ENCODE measurements around the gene PFKFB3. TPM values are rescaled to one million over a fixed set of nuclear protein-coding genes. Genes with fewer than 3 reads are reported as not detected.

Gene PFKFB3
- total RNA-seq, 1 donor from 2014 or later = 14.1 TPM

DNA sequence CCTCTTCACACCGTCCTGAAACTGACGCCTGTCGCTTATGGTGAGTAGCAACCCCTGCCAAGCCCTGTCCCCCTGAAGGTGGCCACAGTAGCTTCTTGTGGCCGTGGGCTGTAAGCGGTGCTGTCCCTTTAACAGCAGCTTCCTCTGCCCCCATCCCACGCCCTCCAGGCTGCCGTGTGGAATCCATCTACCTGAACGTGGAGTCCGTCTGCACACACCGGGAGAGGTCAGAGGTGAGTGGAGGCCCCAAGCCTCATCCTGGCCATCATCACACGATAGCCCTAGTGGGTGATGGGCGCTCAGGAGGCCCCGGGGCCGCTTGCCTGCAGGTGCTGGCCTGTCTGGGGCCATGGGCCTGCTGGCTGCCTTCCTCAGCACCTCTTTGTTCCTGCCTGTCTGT is 21.2 kb downstream of the PFKFB3 start:
- H3K9me3 ChIP-seq (replicated peaks) = no peaks in the 10 kb centered on the region
- no peak overlapping the region for H3K4me3 ChIP-seq
- TF ChIP-seq, protein P1, sequence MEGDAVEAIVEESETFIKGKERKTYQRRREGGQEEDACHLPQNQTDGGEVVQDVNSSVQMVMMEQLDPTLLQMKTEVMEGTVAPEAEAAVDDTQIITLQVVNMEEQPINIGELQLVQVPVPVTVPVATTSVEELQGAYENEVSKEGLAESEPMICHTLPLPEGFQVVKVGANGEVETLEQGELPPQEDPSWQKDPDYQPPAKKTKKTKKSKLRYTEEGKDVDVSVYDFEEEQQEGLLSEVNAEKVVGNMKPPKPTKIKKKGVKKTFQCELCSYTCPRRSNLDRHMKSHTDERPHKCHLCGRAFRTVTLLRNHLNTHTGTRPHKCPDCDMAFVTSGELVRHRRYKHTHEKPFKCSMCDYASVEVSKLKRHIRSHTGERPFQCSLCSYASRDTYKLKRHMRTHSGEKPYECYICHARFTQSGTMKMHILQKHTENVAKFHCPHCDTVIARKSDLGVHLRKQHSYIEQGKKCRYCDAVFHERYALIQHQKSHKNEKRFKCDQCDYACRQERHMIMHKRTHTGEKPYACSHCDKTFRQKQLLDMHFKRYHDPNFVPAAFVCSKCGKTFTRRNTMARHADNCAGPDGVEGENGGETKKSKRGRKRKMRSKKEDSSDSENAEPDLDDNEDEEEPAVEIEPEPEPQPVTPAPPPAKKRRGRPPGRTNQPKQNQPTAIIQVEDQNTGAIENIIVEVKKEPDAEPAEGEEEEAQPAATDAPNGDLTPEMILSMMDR (IDR thresholded peaks at IDR 0.05; ENCODE audit: borderline replicate concordance) = no peak
- peaks cover 15% of the 10 kb centered on the region for H3K4me1 ChIP-seq
- DNase-seq = no peak
- H3K27me3 ChIP-seq (ENCODE audit: low read depth) = no peaks in the 10 kb centered on the region
- no peak overlapping the region for H3K27ac ChIP-seq (replicated peaks)
- intact Hi-C loops (cut with micrococcal nuclease) = no loop called here
- peaks cover 100% of the 10 kb centered on the region for H3K36me3 ChIP-seq

GRCh38 chr10:6224781-6225180 is 22.0 kb downstream of the PFKFB3 start:
- intact Hi-C loops (cut with micrococcal nuclease) = no loop called here
- TF ChIP-seq, protein P1 (IDR thresholded peaks at IDR 0.05; ENCODE audit: borderline replicate concordance) = no peak
- Histone ChIP-seq H3K9me3 (replicated peaks) (no peaks in the 10 kb centered on the region), H3K36me3 (peaks cover 100% of the 10 kb centered on the region), H3K27me3 (ENCODE audit: low read depth) (no peaks in the 10 kb centered on the region), H3K27ac (replicated peaks) (no peak overlapping the region), H3K4me1 (peaks cover 15% of the 10 kb centered on the region), H3K4me3 (no peak overlapping the region)
- no peak for DNase-seq

DNA sequence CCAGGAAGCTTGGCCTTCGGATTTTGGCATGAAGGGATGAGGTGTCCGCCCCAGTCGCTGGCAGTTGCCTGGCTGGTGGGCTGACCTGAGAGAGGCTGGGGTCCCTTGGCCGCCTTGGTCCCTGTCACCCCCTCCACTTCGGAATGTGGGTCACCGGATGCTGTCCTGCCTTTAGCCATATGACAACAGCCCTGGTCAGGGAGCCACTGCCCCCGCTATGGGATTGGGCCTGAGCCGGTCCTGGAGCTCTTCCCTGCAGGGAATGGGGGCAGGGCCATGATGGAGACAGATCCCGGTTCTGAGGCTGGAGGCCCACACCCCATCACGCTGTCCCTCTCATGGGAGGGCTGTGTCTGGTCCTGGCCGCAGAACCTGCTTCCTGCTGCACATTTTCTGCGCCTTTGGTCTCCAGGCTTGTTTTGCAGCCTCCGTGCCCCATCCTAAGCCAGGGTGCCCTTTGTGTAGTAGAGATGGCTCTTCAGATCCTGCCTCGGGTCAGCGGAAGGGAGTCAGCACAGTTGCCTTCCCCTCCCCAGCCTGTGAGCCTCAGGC is 22.6 kb downstream of the PFKFB3 start:
- no peaks in the 10 kb centered on the region for H3K9me3 ChIP-seq (replicated peaks)
- H3K27me3 ChIP-seq (ENCODE audit: low read depth) = no peaks in the 10 kb centered on the region
- H3K36me3 ChIP-seq = peaks cover 100% of the 10 kb centered on the region
- DNase-seq = no peak
- no peak overlapping the region for H3K27ac ChIP-seq (replicated peaks)
- no peak overlapping the region for H3K4me3 ChIP-seq
- peaks cover 15% of the 10 kb centered on the region for H3K4me1 ChIP-seq
- intact Hi-C loops (cut with micrococcal nuclease) = no loop called here
- TF ChIP-seq, protein P1 (IDR thresholded peaks at IDR 0.05; ENCODE audit: borderline replicate concordance) = no peak

- Histone ChIP-seq H3K4me1 (peaks cover 15% of the 10 kb centered on the region), H3K27me3 (ENCODE audit: low read depth) (no peaks in the 10 kb centered on the region)
- DNase-seq = no peak
These were observed 23.5 kb downstream of the PFKFB3 start for GRCh38 chr10:6226216-6226615.

GRCh38 chr10:6227346-6227745 is 24.6 kb downstream of the PFKFB3 start:
- Histone ChIP-seq H3K27me3 (ENCODE audit: low read depth) (no peaks in the 10 kb centered on the region), H3K36me3 (peaks cover 98% of the 10 kb centered on the region), H3K4me1 (peaks cover 15% of the 10 kb centered on the region), H3K9me3 (replicated peaks) (no peaks in the 10 kb centered on the region), H3K4me3 (no peak overlapping the region), H3K27ac (replicated peaks) (no peak overlapping the region)
- no peak for DNase-seq
- intact Hi-C loops (cut with micrococcal nuclease) = no loop called here
- TF ChIP-seq, protein P1 (IDR thresholded peaks at IDR 0.05; ENCODE audit: borderline replicate concordance) = no peak

More at GRCh38 chr10:6226216-6226615, 23.5 kb downstream of the PFKFB3 start:
- H3K36me3 ChIP-seq = peaks cover 98% of the 10 kb centered on the region
- intact Hi-C loops (cut with micrococcal nuclease) = no loop called here
- TF ChIP-seq, protein P1 (IDR thresholded peaks at IDR 0.05; ENCODE audit: borderline replicate concordance) = no peak
- H3K4me3 ChIP-seq = no peak overlapping the region
- H3K27ac ChIP-seq (replicated peaks) = no peak overlapping the region
- H3K9me3 ChIP-seq (replicated peaks) = no peaks in the 10 kb centered on the region

All from left ventricle myocardium inferior (tissue), 1 donor.